HFF-Myc (cell line): ENCODE measurements around the gene ANKRD13D.

Source experiments
- DNase-seq: peaks from one replicate; pipeline ENCODE4 v3.0.0-alpha.2; 2011; ENCODE audit warnings: low read depth; ENCODE audit errors: extremely low read depth
- H3K4me3 ChIP-seq: replicated peaks from 2 replicates; pipeline ENCODE4 v1.5.1; 2011; ENCODE audit warnings: low read depth, mild to moderate bottlenecking, control low read depth, low read length
- TF ChIP-seq, protein P1 (sequence below): IDR thresholded peaks from 2 replicates; pipeline ENCODE4 v1.5.1; 2012; ENCODE audit warnings: mild to moderate bottlenecking, low read depth, low read length, control low read depth; ENCODE audit errors: missing control alignments

ANKRD13D gene

DNA sequence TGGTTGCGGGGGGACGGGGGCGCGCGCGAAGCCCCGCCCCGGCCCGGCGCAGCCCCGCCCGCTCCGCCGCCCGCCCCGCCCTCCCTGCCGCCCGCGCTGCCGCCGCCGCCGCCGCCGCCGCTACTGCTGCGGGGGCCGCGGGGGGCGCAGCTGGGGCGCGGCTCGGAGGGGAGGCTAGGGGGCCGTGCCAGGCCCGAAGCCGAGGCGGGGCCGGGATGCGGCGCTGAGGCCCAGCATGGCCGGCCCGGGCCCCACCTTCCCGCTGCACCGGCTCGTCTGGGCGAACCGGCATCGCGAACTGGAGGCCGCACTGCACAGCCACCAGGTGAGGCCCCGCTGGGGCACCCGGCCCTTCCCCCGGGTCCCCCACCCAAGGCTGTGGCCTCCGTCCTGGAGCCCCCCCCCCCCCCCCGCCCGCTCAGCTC lies at the start of gene ANKRD13D:
TSS of gene ANKRD13D (plus strand) at position 78 of the 425 bp plus-strand sequence. CDS start at position 236, 158 bp downstream.
- TF ChIP-seq, protein P1, sequence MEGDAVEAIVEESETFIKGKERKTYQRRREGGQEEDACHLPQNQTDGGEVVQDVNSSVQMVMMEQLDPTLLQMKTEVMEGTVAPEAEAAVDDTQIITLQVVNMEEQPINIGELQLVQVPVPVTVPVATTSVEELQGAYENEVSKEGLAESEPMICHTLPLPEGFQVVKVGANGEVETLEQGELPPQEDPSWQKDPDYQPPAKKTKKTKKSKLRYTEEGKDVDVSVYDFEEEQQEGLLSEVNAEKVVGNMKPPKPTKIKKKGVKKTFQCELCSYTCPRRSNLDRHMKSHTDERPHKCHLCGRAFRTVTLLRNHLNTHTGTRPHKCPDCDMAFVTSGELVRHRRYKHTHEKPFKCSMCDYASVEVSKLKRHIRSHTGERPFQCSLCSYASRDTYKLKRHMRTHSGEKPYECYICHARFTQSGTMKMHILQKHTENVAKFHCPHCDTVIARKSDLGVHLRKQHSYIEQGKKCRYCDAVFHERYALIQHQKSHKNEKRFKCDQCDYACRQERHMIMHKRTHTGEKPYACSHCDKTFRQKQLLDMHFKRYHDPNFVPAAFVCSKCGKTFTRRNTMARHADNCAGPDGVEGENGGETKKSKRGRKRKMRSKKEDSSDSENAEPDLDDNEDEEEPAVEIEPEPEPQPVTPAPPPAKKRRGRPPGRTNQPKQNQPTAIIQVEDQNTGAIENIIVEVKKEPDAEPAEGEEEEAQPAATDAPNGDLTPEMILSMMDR: no peak
- DNase-seq: no peak
- H3K4me3 ChIP-seq: peak within 1 kb of the TSS; percentile 52

DNA sequence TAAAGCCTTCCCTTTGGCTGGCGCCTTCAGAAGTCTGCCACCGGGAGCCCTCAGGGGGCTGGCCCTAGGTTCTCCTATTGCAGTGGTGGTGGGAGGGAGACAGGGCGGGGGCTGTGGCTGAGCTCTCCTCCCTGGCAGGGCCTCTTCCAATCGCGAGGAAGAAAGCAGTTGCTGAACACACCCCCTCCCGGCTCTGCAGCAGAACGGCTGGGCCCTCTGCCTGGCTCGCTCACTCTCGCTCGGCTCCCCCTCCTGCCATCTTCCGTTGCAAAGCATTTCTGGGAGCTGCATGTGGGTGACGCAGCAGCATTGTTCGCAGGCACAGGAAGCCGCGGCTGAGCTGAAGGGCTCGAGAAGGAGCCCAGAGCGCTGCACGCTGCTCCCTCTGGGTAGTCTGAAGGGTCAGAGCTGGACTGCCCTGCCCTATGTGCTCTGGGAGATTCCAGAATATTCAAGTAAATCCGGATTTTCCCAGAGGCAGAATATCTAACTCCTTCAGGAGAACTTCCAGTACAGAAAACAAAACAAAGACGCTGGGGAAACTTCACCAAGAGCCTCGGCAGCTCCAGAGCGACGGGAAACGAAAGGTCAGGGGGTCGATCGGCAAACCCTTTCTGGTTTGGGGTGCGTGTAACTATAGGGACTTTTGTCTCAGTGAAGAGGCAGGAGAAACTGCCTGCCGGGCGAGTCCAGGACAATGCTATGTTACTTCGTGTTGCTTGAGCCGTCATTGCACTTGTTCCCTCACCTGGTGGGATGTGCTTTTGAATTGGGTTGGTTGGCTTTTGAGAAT lies 49.1 kb upstream of the ANKRD13D start:
- H3K4me3 ChIP-seq: peak overlapping the region; percentile 97
- TF ChIP-seq, protein P1: no peak
- DNase-seq: peak; percentile 95

DNA sequence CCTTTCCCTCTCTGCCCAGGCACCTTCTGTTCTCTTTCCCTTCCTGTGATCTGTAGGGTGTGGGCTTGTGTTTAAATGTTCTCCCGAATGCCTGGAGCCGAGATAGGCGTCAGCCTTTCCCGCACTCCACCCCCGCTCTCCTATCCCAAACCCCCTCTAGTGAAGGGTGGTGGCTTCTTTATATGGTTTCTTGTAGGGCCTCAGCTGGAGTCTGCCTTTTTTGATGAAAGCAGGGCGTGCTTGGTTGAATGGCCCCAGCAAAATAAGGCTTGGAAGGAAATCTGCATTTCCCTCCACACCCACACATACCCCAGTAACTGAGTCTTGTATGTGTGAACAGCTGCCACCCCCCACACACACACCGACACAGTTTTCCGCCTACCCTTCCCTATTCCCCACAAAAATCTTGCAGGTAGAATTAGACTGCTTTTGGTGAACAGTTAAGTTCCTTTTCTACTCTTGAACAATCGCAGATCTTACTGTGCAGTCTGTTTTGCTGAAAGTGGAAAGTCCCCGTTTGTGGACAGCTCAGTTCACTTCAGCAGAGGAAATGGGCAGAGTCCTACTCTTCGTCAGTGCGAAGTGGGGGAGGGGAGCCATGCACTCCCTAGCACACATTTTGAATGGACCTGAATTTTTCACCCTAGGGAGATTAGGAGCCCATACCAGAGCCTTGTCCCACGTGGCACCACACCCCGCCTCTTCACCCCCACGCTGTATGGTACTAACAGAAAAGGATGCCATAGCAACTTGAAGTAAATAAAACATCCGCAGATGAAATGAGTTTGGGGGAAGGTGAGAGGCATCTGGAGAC lies 48.3 kb upstream of the ANKRD13D start:
- TF ChIP-seq, protein P1: no peak
- peak; percentile 61 for DNase-seq
- H3K4me3 ChIP-seq: peak overlapping the region; percentile 97

DNA sequence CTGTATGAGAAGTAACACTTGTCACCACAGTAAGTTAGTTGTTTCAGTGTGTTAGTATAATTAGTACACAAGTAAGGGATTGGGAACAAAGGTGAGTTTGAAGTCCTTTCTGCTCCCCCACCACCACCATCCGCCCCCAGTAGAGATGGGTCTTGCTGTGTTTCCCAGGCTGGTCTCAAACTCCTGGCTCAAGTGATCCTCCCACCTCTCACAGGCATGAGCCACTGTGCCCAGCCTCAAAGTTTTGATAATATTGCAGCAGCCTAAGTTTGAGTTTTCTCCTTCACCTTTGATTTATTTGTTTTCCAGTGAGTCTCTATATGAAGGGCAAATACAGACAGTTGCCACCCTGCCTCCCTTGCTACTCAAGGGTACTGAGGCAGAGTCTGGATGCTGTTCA lies 46.6 kb upstream of the ANKRD13D start:
- H3K4me3 ChIP-seq: peak overlapping the region; percentile 97
- no peak for DNase-seq

DNA sequence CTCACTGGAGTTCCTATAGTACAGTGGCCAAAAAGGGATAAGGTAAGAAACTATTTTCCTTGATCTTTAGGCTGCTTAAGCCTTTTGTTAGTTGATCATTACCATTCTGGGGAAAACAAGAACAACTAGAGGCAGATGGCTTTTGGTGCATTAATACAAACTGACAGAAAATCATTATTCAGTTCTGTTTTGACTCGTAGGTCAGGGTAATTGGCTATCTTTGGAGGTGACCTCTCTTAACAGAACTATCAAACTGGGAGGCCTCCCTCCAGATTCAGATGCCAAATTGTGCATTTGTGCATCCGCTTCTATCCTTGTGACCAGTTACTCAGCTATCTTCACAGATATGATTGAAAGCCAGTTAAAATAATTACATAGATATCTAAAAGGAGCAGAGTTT lies 46.1 kb upstream of the ANKRD13D start:
- peak overlapping the region; percentile 97 for H3K4me3 ChIP-seq
- TF ChIP-seq, protein P1: no peak
- no peak for DNase-seq

More for the DNA sequence above, 46.6 kb upstream of the ANKRD13D start:
- TF ChIP-seq, protein P1: no peak

DNA sequence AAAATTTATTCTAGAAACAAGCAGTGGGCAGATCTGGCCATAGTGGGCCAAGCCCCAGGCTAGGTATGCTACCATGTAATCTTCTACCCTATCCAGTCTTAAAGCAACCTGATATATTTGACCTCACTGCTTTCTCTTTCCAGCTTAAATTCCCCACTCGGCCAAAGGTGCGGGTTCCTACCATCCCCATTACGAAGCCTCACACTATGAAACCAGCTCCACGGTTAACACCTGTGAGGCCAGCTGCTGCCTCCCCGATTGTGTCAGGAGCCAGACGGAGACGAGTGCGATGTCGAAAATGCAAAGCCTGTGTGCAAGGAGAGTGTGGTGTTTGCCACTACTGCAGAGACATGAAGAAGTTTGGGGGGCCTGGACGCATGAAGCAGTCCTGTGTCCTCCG lies 44.1 kb upstream of the ANKRD13D start:
- no peak overlapping the region for H3K4me3 ChIP-seq
- TF ChIP-seq, protein P1: no peak
- no peak for DNase-seq
